GM21717 (cell line): Measurements from ENCODE around the gene RMDN3.

Experiments
- ATAC-seq: cut with Tn5 transposase; IDR thresholded peaks from one replicate; pipeline ENCODE4 v1.9.1; 2021; ENCODE audit warnings: mild to moderate bottlenecking, moderate library complexity; ENCODE audit not compliant: unreplicated experiment

RMDN3 gene

GRCh38 chr15:40750885-40751284 lies 4.2 kb downstream of the RMDN3 start:
- ATAC-seq: no peak

GRCh38 chr15:40749151-40749630 lies 5.9 kb downstream of the RMDN3 start:
- no peak for ATAC-seq

- ATAC-seq: no peak
These were observed 7.1 kb downstream of the RMDN3 start for GRCh38 chr15:40747685-40748631.

- ATAC-seq: no peak
These were observed 8.1 kb downstream of the RMDN3 start for GRCh38 chr15:40746916-40747418.

GRCh38 chr15:40744815-40745152 lies 10.3 kb downstream of the RMDN3 start:
- ATAC-seq: no peak

- no peak for ATAC-seq
These were observed 10.9 kb downstream of the RMDN3 start for GRCh38 chr15:40743921-40744814.

GRCh38 chr15:40743485-40743901 lies 11.6 kb downstream of the RMDN3 start:
- no peak for ATAC-seq

- no peak for ATAC-seq
These were observed 15.2 kb downstream of the RMDN3 start for GRCh38 chr15:40739854-40740253.

GRCh38 chr15:40739047-40739446 lies 16.0 kb downstream of the RMDN3 start:
- ATAC-seq: no peak

GRCh38 chr15:40737048-40737447 lies 18.0 kb downstream of the RMDN3 start:
- ATAC-seq: no peak

- ATAC-seq: no peak
These were observed 18.5 kb downstream of the RMDN3 start for GRCh38 chr15:40736575-40736974.

GRCh38 chr15:40731034-40731433 lies 24.0 kb downstream of the RMDN3 start:
- ATAC-seq: no peak

- ATAC-seq: no peak
These were observed 31.1 kb downstream of the RMDN3 start for GRCh38 chr15:40723919-40724318.

GRCh38 chr15:40722934-40723333 lies 32.1 kb downstream of the RMDN3 start:
- ATAC-seq: no peak

- ATAC-seq: no peak
These were observed 32.7 kb downstream of the RMDN3 start for GRCh38 chr15:40722354-40722753.

GRCh38 chr15:40721701-40722100 lies 33.4 kb downstream of the RMDN3 start:
- ATAC-seq: no peak

- ATAC-seq: no peak
These were observed 38.9 kb downstream of the RMDN3 start for GRCh38 chr15:40716165-40716564.

GRCh38 chr15:40714144-40714543 lies 40.9 kb downstream of the RMDN3 start:
- ATAC-seq: no peak

- ATAC-seq: no peak
These were observed 48.9 kb downstream of the RMDN3 start for GRCh38 chr15:40706121-40706520.

GRCh38 chr15:40702077-40702476 lies 53.0 kb downstream of the RMDN3 start:
- ATAC-seq: no peak

GRCh38 chr15:40697916-40698315 lies 57.1 kb downstream of the RMDN3 start:
- no peak for ATAC-seq
